HG02759 (cell line): ENCODE data around the gene MZB1.

ENCODE experiments used
- ATAC-seq: cut with Tn5 transposase; IDR thresholded peaks from one replicate; pipeline ENCODE4 v1.9.1; 2021; ENCODE audit warnings: mild to moderate bottlenecking, moderate library complexity; ENCODE audit not compliant: unreplicated experiment

MZB1 gene

GRCh38 chr5:139340051-139340450, 49.7 kb downstream of the MZB1 start:
- ATAC-seq: no peak
